Measurements from ENCODE around the gene TMEM131L. TPM values are rescaled to one million over a fixed set of nuclear protein-coding genes. Genes with fewer than 3 reads are reported as not detected.

The TMEM131L gene
- total and polyA plus RNA-seq, 8 donors: 2.4 to 40.0 (median 13.6) TPM

- no peaks in the 10 kb centered on the region for H3K9me3 ChIP-seq
- H3K4me3 ChIP-seq: no peak overlapping the region
- intact Hi-C loops (cut with DNase I; ENCODE audit: low total_unique reads): no loop called here
- no peak overlapping the region for H3K27ac ChIP-seq
- no peak for TF ChIP-seq EP300 (IDR thresholded peaks at IDR 0.05)
- no peak for TF ChIP-seq CTCF (IDR thresholded peaks at IDR 0.05)
- TF ChIP-seq POLR2A (IDR thresholded peaks at IDR 0.05): no peak
- no peak for TF ChIP-seq POLR2AphosphoS5 (IDR thresholded peaks at IDR 0.05)
- WGBS, 5 donors: 84 to 95% (median 88%) methylated on average over 8 of the region's 8 CpGs
- H3K4me1 ChIP-seq: no peaks in the 10 kb centered on the region
- peaks cover 5 to 84% (median 58%) of the 10 kb centered on the region in 4 donors for H3K36me3 ChIP-seq
- no peak for DNase-seq
- no peaks in the 10 kb centered on the region for H3K27me3 ChIP-seq
These were observed 125.3 kb downstream of the TMEM131L start for GRCh38 chr4:153591441-153591840.

- no peak for TF ChIP-seq EP300 (IDR thresholded peaks at IDR 0.05)
- TF ChIP-seq POLR2A (IDR thresholded peaks at IDR 0.05): no peak
- no peak for TF ChIP-seq POLR2AphosphoS5 (IDR thresholded peaks at IDR 0.05)
- TF ChIP-seq CTCF (IDR thresholded peaks at IDR 0.05): no peak
- H3K36me3 ChIP-seq: peaks cover 5 to 89% (median 62%) of the 10 kb centered on the region in 4 donors
- H3K27ac ChIP-seq: no peak overlapping the region
- WGBS, 5 donors: 92 to 95% (median 95%) methylated on average over 2 of the region's 2 CpGs
- no peak overlapping the region for H3K4me3 ChIP-seq
- no peaks in the 10 kb centered on the region for H3K9me3 ChIP-seq
- intact Hi-C loops (cut with DNase I; ENCODE audit: low total_unique reads): no loop called here
- H3K4me1 ChIP-seq: no peaks in the 10 kb centered on the region
- H3K27me3 ChIP-seq: no peaks in the 10 kb centered on the region
- DNase-seq: no peak
These were observed 125.9 kb downstream of the TMEM131L start for GRCh38 chr4:153592064-153592463.

GRCh38 chr4:153593161-153593560, 127.0 kb downstream of the TMEM131L start:
- Histone ChIP-seq H3K27ac (no peak overlapping the region), H3K27me3 (no peaks in the 10 kb centered on the region), H3K9me3 (no peaks in the 10 kb centered on the region), H3K4me1 (no peaks in the 10 kb centered on the region), H3K4me3 (no peak overlapping the region), H3K36me3 (peaks cover 5 to 93% (median 71%) of the 10 kb centered on the region in 4 donors)
- TF ChIP-seq POLR2AphosphoS5 (IDR thresholded peaks at IDR 0.05) (no peak), EP300 (IDR thresholded peaks at IDR 0.05) (no peak), CTCF (IDR thresholded peaks at IDR 0.05) (no peak), POLR2A (IDR thresholded peaks at IDR 0.05) (no peak)
- intact Hi-C loops (cut with DNase I; ENCODE audit: low total_unique reads): no loop called here
- no peak for DNase-seq
- 86 to 98% (median 97%) methylated on average over 5 of the region's 5 CpGs for WGBS, 5 donors

GRCh38 chr4:153594210-153594609, 128.1 kb downstream of the TMEM131L start:
- intact Hi-C loops (cut with DNase I; ENCODE audit: low total_unique reads): no loop called here

More at GRCh38 chr4:153594210-153594609, 128.1 kb downstream of the TMEM131L start:
- H3K36me3 ChIP-seq: peaks cover 10 to 94% (median 73%) of the 10 kb centered on the region in 4 donors
- no peak overlapping the region for H3K27ac ChIP-seq
- 21 to 69% (median 53%) methylated on average over 2 of the region's 2 CpGs for WGBS, 5 donors
- H3K9me3 ChIP-seq: no peaks in the 10 kb centered on the region
- H3K4me3 ChIP-seq: no peak overlapping the region
- DNase-seq: no peak
- H3K27me3 ChIP-seq: no peaks in the 10 kb centered on the region
- no peaks in the 10 kb centered on the region for H3K4me1 ChIP-seq
- TF ChIP-seq EP300 (IDR thresholded peaks at IDR 0.05) (no peak), POLR2AphosphoS5 (IDR thresholded peaks at IDR 0.05) (no peak), POLR2A (IDR thresholded peaks at IDR 0.05) (no peak), CTCF (IDR thresholded peaks at IDR 0.05) (no peak)
